HG02981 (cell line): ENCODE measurements around the gene NME4.
"Not testable (repeated sequence)": the region's sequence is repeated elsewhere in the genome, so short reads cannot be mapped to it uniquely, and the experiment has no call there.

Experiments used
- ATAC-seq: cut with Tn5 transposase; IDR thresholded peaks from one replicate; pipeline ENCODE4 v1.9.1; 2021; ENCODE audit warnings: mild to moderate bottlenecking, moderate library complexity; ENCODE audit not compliant: unreplicated experiment

The NME4 gene

DNA sequence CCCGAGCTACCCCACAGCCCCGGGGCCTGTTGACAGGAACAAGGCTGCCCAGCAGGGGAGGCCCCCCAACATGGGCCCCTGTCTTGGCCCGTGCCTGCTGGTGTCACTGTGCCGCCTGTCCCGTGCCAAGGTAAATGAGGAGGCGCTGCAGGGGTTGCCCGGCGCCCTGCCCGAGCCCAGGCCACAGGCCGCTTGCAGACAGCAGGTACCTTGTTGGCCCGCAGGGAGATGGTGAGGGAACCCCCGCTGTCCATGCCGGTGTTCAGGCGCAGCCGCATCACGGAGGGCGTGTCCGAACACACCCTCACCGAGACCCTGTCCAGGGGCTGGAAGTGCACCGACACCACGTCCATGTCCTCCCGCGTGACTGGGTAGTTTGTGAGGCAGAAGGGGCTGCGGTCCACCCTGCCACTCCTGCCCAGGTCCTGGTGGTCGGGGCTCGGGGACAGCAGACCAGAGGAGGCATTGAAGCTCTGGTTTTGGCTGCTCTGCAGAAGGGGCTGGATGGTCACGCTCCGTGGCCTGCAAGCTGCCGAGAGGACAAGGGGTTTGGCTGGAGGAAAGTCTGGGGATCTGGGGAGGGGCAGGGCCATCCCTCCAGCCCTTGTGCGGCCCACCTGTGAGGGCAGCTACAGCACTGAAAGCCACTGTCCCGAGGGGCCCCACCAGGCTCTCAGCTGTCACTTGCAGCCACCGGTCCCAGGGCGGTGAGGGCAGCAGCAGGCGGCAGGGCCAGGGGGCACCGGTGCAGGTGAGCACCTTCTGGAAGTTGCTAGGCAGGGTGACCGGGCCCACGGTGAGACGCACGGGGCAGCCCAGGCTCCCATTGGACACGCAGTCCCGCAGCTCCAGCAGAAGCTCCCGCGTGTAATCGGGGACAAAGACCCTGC lies 20.8 kb upstream of the NME4 start:
- no peak for ATAC-seq

DNA sequence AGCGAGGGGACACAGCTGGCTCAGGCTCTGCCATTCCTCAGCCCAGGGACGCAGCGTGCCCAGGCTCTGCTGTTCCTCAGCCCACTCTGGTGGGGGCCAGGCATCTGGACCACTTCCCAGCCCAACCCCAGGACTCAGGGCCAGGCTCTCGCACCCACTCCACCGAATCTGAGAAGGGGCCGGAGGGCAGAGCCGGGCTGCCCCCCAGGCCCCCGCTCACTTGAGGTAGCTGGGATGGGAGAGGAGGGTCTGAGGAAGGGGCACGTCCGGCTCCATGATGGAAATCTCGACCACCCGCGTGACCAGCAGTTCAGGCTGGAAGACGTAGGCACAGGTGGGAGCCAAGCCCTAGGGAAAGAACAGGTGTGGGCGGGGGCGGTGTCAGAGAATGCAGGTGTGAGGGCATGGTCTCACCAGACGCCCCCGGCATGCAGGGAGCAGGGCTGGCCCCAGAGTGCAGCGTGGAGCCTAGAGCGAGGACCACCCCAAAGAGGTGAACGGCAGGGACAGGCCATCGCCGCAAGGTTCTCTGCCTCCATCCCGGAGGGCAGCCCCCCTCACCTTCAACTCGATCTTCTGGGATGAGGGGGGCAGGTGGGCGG lies 20.1 kb upstream of the NME4 start:
- no peak for ATAC-seq

DNA sequence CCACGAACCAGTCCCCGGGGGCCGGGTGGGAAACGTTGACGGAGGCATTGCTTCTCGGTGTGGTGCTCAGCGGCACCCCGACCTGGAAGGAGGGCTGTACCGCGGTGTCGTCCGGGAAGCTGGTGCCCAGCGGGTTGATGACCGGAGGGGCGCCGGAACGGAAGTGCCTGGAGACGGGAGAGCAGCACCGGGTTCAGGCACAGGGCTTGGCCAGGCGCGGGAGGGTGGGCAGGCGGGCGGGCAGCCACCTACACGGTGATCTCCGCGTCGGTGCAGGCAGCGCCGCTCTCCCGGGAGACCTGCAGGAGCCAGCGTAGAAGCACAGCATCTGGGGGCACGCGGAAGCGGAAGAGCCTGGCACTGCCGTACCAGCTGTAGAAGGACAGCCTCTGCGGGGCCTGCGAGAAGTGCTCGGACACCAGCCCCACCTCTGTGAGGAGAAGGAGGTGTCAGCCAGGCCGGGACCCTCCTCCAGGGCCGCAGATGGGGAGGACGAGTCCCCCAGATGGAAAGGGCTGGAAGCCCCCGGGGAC lies 19.5 kb upstream of the NME4 start:
- no peak for ATAC-seq

DNA sequence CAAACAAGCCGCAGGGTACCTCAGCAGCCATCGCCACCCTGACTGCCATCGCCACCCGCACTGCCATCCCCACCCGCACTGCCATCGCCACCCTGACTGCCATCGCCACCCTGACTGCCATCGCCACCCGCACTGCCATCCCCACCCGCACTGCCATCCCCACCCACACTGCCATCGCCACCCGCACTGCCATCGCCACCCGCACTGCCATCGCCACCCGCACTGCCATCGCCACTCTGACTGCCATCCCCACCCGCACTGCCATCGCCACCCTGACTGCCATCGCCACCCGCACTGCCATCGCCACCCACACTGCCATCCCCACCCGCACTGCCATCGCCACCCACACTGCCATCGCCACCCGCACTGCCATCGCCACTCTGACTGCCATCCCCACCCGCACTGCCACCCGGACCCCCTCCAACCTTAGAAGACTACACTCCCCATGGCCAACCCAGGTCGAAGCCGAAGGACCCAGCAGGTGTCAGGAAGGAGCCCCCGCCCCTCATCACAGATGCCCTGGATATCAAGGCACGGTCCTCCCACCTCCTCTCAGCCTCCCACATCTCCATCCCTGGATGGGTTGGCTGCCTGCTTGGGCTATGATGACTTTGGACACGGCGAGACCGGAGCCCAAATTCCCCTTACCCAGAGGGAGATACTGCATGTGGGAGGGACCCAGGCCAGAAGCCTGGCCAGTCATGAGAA lies 18.7 kb upstream of the NME4 start:
- ATAC-seq = not testable (repeated sequence)

DNA sequence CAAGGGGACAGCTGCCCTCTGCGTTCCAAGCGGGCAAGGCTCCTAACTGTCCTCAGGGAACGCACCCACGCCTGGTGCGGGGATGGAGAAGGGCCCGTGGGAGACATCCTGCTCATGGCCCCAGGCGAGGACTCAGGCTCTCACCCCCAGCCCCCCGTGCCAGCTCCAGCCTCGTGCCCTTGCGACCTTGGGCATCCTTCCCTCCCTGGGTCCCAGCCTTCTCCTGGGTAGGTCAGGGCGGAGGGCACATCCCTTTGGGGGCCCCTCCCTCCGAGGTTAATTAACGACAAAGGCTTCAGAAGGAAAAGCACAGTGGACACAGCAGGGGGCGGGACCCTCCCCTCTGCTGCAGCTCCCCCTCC lies 18.2 kb upstream of the NME4 start:
- no peak for ATAC-seq

DNA sequence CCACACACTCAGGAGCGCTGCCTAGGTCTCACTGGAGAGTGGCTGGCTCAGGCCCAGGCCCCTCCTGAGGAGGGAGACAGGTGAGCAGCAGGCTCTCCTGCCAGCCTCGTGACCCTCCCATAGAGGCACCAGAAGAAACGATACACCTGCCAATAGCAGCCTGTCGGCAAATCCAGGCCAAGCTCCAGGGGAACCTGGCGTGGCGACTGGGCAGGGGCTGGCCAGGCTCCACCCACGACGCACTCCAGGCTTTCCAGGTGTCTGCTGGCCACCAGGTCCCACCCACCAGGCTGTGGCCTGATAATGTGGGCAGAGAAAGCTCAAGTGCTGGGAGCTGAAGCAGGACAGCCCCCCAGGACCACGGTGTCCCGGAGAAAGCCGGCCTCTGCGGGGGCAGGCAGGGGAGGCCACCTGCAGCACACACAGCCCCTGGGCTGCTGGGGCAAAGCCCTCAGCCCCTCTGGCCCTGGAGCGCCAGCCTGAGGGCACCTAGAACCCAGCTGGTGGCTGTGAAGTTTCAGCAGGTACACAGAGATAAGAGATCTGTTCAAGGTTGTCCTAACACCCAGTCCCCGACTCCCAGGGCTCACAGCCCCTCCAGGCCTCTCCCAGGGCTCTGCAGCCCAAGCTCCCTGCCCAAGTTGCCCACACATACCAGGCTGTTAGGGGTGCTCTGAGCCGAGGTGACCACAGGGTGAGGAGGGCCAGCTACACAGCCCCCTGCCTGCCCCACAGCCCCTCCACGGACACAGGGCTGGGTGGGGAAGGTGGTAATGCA lies 17.6 kb upstream of the NME4 start:
- no peak for ATAC-seq

DNA sequence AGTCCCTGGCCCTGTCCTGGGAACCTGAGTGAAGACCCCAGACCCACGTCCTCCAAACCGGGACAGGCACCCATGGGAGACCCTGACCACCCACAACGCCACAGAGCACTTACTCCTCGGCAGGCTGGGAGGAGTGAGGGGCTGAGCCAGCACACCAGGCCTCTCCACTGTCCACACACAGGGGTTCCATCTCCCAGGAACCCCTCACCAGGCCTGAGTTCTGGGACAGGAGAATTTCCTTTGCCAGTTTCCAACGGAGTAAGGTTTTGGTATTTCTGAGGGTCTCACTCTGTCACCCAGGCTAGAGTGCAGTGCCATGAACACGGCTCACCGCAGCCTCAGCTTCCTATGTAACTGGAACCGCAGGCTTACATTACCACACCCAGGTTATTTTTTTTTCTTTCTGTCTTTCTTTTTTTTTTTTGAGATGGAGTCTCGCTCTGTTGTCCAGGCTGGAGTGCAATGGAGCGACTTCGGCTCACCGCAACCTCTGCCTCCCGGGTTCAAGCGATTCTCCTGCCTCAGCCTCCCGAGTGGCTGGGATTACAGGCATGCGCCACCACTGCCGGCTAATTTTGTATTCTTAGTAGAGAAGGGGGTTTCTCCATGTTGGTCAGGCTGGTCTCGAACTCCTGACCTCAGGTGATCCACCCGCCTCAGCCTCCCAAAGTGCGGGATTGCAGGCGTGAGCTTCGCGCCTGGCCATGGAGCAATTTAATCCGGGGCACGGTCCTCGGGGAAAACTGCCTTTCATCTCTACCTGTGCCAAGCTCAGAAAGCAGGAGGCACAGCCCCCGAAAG lies 16.8 kb upstream of the NME4 start:
- no peak for ATAC-seq

DNA sequence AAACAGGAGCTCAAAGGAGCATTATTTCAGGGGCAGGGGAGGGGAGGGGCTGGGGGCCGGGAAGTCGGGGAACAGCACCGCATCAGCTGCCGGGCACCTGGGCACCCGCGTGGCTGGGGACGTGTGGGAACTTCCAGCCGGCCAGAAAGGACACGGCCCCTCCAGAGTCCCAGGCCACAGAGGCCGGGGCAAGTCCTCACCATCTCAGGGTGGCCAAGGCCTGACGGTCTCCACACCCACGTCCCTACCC lies 16.3 kb upstream of the NME4 start:
- ATAC-seq = no peak

DNA sequence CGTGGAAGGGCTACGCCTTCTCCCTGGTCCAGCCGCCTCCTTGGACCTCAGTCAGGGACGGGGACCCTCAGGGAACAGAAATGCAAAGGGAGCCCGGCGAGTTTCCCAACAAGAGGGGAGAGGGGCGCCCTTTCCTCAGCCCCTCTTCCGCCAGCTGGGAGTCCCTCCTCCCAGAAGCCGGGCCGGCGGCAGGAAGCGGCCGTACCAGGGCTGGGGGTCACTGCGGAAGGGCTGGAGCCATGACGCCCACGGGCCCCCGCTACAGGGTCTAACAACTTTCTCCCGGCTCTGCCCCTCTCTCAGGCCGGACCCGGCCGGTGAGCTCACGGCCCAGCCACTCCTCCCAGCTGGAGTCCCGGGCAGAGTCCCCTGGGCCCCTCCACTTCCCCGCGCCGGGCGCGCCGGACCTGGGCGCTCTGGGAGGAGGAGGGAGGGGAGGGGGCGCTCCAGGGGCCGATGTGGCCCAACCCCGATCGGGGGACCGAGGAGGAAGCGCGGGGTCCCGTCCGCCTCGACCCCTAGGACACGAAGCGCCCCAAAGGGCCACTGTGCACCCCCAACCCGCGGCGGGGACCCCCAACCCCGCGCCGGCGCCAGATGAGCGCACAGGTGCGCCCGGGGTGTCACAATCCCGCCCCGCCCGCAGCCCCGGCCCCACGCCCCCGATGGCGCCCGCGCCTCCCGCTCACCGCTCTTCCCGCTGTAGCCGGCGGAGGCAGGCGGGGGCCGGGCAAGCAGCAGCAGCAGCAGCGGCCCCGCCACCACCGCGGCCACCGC lies 15.8 kb upstream of the NME4 start:
- peak; percentile 14 for ATAC-seq

DNA sequence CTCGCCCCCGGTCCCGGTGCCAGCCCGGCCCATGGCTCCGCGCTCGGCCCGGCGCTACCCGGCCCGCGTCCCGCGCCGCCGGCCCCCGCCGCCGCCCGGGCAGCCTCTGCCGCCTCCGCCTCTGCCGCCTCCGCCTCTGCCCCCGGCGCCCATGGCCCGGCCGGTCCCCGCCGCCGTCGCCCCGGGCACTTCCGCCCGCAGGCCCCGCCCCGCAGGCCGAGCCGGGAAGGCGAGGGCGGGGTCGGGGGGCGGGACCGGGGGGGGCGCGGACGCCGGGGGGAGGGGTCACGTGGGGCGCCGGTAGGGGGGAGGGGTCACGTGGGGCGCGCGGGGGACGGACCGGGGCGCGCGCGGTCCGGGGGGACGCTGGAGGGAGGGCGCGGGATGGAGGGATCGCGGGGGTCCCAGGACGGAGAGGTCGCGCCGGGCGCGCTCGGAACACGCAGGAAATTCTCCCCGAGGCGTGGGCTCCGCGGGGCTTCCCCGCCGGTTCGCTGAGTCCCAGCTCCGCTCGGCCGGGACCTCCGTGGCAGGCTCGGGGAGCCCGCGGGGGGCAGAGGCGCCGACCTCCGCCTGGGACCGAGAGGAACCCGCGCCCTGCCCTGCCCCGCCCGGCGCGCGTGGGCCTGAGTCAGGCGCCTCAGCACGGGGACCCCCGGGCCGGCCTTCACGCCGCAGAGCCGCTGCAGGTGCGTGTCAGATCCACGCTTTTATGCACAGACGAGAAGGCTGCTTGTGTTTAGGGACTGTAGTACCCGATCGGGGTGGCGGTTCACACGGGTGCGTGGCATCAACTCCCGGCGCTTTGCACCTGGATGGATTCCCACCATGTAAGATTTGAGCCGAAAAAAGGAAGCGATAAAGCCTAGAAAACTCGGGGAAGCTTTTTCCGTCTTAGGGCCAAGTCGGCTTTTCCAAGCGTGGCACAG lies 14.9 kb upstream of the NME4 start, which contains the start of gene PGAP6:
TSS of gene PGAP6 (minus strand) at position 190 of the 929 bp plus-strand sequence. CDS start at position 33, 157 bp downstream.
- ATAC-seq = peak; percentile 54

DNA sequence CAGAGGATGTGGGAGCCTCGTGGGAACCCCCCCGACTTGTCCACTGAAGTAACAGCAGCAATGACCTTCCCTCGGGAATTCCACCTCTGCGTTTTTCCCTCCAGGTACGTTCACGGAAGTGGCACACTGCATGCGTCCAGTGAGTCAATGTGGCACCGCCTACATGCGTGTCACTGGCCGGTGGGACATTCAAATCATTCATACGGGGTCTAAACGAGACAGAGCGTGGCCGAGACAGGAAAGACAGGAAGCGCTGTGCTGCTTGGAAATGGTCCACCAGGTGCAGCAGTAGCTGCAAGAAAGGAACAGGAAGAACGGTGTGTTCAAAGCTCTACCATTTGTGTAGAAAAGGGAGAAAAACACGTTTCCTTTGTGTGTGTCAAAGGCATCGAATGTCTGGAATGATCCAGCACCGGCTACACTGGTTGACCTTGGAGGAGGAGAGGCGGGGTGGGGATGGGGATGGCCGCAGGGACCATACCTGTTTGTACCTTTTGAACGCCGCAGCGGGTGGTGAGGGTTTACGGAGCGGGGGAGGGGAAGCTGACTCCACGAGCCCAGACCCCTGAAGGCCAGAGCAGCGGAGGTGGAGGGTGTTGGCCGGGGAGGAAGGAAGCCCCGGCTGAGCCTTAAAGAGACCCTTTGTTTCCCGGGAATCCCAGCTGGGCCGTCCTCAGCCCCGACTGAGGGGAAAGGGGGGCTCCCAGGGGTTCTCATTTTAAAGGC lies 13.5 kb upstream of the NME4 start:
- ATAC-seq = no peak

DNA sequence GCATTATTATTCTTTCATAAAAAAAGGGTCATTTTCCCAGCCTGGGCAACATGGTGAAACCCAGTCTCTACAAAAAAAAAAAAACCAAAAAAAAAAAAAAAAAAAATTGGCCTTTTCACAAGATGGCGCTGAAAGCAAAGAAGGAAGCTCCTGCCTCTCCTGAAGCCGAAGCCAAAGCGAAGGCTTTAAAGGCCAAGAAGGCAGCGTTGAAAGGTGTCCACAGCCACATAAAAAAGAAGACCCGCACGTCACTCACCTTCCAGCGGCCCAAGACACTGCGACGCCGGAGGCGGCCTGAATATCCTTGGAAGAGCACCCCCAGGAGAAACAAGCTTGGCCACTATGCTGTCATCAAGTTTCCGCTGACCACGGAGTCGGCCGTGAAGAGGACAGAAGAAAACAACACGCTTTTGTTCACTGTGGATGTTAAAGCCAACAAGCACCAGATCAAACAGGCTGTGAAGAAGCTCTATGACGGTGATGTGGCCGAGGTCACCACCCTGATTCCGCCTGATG lies 10.3 kb upstream of the NME4 start:
- no peak for ATAC-seq

DNA sequence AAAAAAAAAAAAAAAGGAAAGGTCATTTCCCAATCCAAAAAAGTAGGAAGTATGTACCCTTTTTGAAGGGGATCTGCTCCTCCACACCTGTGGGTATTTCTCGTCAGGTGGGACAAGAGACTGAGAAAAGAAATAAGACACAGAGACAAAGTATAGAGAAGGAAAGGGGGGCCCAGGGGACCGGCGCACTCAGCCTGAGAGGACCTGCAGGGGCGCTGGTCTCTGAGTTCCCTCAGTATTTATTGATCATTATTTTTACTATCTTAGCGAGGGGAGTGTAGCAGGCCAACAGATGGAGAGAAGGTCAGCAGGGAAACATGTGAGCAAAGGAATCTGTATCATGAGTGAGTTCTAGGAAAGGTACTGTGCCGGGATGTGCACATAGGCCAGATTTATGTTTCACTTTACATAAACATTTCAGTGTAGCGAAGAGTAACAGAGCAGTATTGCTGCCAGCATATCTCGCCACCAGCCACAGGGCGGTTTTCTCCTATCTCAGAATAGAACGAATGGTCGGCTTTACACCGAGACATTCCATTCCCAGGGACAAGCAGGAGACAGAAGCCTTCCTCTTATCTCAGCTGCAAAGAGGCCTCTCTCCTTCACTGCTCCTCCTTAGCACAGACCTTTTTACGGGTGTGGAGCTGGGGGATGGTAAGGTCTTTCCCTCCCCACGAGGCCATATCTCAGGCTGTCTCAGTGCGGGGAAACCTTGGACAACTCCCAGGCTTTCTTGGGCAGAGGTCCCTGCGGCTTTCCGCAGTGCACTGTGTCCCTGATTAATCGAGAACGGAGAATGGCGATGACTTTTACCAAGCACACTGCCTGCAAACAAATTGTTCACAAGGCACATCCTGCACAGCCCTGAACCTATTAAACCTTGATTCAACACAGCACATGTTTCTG lies 9.0 kb upstream of the NME4 start:
- ATAC-seq = not testable (repeated sequence)

DNA sequence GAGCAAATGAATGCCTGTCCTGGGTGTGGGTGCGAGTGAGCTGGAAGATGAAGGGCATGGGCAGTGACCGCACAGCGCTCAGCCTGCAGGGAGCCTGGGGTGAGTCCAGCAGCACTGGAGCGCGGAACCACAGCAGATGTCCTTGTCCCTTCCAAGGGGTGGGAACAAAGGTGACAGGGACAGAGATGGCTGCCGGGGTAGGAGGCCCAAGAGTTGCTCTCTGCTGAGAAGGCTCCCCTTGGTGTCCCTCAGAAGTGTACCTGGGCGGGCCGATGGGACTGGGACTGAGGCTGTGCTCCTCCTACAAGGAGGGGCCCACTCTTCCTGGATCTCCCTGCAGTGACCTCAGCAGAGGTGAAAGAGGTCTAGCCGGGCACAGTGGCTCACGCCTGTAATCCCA lies 7.6 kb upstream of the NME4 start:
- ATAC-seq = no peak

DNA sequence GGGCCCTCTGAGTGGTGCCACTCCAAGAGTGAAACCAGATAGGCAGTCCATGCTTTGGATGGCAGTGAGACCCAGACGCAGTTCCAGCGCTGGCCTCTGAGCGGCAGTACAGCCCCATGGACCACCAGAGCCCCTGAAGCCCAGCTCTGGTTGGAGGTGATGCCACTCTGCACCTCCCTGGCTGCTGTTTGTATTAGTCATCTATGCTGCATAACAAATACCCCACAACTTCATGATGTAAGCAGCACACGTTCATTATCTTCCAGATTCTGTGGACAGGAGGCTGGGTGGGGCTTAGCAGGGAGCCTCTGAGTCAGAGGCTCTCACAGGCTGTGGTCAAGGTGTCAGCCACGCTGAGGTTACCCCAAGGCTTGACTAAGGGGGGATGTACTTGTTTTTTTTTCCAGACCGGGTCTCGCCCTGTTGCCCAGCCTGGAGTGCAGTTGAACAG lies 5.1 kb upstream of the NME4 start:
- no peak for ATAC-seq

DNA sequence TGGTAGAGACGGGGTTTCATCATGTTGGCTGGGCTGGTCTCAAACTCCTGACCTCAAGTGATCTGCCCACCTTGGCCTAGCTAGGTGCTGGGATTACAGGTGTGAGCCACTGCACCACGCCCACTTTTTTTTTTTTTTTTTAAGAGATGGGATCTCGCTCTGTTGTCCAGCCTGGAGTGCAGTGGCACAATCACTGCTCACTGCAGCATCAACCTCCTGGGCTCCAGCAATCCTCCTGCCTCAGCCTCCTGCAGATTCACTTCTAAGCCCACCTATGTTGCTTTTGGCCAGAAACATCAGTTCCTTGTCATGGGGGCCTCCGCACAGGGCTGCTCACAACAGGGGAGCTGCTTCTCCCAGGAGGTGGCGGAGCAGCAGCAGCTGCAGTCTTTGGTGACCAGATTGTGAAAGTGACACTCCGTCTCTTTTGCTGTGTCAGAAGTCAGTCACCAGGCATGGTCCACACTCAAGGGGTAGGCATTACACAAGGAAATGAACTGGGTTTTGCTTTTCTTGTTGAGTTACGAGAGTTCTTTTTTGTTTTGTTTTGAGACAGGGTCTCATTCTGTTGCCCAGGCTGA lies 4.5 kb upstream of the NME4 start:
- ATAC-seq = no peak
